ENCODE results near the gene TNFAIP2.

Gene TNFAIP2

DNA sequence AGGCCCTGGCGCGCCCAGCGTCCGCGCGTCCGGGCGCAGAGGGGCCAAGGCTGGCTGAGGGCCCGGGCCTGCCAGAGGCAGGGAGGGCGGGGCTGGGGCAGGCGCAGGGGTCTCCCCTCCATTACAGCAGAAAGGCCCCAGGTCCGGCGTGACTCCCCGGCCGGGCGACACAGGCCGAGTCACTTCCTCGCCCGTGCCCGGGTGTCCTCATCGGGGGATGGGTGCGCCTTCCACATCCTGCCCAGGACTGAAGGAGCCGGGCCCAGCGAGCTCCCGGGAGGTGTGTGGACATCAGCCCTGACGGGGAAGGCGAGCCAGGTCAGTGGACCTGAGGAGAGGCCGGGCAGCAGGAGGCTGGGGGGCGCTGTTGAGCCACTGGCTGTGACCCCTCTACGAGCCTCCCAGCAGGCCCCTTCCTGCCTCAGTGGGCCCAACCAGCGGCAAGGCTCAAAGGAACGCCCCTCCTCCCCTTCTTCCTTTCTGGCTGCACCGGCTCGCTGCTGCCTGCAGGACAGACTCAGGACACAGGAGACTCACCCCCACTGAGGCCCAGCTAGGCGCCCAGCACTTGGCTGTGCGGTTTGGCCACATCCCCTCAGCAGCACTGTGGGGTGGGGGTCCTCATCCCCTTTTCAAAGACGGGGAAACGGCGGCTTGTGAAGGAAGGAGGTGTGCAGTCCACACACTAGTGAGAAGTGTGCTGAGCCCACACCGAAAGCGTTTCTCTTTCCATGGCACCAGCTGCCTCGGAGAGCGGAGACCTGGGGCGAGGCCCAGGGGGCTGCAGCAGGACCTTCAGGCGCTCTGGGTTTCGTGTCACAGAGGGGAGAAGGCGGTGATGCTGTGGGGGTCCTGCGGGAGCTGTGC, 606 bp downstream of the TNFAIP2 start:
- DNase-seq (ENCODE audit: low spot score) = no peak

GRCh38 chr14:103124501-103125001, 1.3 kb downstream of the TNFAIP2 start:
- no peak for DNase-seq (ENCODE audit: low spot score)

DNA sequence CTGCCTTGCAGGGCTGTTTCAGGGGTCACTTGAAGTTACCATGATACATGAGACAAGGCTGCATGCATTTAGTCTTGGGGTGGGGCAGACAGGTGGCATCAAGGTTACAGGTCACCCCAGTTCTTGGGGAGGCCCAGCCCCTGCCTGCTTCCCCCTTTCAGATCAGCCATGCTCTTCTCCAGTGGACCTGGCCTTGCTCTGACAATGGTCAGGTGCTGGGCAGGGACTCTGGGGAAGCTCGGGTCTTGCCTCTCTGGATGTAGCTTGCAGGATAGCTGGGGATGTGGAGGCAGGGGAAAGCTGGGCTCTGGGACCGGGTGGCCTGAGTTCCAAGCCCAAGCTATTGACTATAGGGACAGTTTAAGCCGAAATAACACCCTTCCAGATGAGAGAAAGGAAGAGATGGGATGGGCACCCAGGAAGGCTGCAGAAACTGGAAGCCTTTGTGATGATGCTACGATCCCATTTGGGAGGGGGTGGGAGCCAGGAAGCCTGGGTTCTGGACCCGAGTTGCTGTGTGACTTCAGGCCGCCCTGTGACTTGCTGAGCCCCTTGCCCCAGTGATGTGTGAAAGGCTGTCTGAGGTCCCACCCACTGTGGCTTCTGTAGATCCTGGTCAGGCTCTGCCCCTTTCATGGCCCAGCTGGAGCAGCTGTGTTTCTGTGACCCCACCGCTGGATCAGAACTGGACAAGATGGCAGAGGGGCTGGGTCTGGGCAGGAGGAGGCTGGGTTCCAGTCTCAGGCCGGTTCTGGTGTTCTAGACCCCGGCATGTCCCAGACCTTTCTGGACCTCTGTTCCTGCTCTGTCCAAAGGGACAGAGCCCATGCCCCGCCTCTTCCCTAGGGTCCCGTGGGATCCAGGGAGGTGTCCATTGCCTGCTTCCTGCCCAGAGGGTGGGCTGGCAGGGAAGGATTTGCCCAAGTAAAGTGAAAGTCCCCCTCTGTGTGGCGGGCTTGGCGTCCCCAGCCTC, 2.1 kb downstream of the TNFAIP2 start:
- no peak for DNase-seq (ENCODE audit: low spot score)

DNA sequence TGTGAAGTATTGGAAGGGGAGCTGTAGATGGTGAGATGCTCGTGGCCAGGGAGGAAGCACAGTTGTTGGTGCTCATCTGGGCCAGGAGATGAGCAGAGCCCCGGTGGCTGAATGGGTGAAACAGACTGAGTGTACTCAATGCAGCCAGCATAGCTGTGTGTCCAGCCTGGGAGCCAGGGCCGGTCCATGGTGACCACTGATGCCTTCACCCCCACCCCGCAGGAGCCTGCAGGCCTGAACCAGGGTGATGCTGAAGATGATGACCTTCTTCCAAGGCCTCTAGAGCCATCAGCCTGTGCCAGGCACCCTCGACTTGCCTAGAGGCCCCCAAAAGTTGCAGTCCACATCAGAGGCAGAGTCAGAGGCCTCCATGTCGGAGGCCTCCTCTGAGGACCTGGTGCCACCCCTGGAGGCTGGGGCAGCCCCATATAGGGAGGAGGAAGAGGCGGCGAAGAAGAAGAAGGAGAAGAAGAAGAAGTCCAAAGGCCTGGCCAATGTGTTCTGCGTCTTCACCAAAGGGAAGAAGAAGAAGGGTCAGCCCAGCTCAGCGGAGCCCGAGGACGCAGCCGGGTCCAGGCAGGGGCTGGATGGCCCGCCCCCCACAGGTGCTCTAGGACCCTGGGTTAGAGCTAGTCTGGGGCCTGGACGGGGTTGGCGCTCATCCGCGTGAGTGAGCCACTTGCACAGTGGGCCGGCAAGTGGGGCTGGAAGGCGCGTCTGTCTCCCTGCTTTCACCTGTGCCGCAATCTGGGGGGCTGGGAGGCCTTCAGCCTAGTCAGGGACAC, 3.0 kb downstream of the TNFAIP2 start:
- no peak for DNase-seq (ENCODE audit: low spot score)

DNA sequence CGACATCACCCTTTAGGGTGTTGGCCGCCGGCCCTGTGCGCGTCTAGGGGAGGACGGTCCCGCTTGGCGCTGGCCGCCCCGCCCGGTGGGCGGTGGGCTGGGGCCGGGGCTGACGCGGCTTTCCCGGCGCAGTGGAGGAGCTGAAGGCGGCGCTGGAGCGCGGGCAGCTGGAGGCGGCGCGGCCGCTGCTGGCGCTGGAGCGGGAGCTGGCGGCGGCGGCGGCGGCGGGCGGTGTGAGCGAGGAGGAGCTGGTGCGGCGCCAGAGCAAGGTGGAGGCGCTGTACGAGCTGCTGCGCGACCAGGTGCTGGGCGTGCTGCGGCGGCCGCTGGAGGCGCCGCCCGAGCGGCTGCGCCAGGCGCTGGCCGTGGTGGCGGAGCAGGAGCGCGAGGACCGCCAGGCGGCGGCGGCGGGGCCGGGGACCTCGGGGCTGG, 3.6 kb downstream of the TNFAIP2 start:
- no peak for DNase-seq (ENCODE audit: low spot score)

DNA sequence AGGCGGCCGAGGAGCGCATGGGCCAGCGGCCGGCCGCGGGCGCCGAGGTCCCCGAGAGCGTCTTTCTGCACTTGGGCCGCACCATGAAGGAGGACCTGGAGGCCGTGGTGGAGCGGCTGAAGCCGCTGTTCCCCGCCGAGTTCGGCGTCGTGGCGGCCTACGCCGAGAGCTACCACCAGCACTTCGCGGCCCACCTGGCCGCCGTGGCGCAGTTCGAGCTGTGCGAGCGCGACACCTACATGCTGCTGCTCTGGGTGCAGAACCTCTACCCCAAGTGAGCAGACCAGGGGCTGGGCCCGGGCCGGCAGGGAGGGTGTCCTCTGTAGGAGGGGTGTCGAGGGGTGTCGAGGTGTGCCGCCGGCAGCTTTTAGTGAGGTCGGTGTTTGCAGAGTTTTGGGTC, 4.1 kb downstream of the TNFAIP2 start:
- no peak for DNase-seq (ENCODE audit: low spot score)

- no peak for DNase-seq (ENCODE audit: low spot score)
Observed at GRCh38 chr14:103127861-103128598, 4.8 kb downstream of the TNFAIP2 start.

DNA sequence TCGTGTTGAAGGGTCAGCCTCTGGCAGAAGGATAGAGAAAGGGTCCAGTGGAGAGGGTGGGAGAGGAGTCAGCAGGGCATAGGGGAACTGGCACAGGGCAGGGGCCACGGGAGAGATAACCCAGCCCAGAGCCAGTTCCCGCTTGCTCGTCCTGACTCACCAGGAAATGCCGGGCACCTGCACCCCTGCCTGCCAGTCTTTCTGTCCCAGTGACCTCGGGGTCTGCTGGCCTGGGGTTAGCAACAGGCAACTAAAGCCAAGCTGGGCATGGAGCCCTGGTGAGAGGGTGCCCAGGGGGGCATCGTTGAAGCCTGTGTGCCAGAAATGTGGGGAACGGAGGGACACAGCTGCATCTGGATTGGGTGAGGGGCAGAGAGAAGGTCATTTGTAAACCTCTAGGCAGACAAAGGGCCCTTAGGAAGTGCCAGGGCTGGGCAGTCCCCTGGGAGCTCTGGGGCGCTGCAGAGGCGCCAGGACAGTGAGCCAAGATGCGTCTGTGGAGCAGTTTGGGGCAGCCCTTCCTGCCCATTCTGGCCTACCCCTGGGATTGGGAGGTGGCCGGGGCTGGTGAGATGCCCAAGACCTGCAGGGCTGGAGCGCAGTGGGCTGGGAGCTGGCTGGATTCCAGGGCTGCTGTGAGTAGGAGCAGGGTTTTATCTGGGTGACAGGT, 5.5 kb downstream of the TNFAIP2 start:
- no peak for DNase-seq (ENCODE audit: low spot score)

GRCh38 chr14:103129301-103130016, 6.2 kb downstream of the TNFAIP2 start:
- no peak for DNase-seq (ENCODE audit: low spot score)

DNA sequence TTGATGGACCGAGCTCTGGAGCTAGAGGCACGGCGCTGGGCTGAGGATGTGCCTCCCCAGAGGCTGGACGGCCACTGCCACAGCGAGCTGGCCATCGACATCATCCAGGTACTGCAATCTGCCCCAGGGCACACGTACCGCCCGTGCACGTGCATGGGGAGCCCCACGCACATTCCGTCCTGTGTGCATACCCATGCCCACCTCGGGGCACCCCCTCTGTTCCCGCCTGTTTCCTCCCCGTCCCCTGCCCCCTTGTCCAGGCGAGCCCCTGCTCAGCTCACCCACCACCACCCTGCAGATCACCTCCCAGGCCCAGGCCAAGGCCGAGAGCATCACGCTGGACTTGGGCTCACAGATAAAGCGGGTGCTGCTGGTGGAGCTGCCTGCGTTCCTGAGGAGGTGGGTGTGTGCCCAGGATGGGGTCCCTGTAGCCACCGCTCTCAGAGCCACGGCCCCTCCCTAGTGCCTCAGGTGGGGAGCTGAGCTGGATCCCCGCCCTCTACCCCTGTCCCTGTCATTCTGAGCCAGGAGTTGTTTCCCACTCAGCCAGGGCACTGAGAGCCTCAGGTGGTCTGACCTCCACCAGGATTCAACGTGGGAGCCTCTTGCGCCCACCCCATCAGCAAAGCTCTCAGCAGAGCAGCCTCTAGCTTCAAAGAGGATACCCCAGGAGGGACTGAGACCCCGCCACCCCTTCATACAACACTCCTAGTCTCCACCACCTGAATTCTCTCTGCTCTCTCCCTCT, 6.9 kb downstream of the TNFAIP2 start:
- DNase-seq (ENCODE audit: low spot score) = no peak

DNA sequence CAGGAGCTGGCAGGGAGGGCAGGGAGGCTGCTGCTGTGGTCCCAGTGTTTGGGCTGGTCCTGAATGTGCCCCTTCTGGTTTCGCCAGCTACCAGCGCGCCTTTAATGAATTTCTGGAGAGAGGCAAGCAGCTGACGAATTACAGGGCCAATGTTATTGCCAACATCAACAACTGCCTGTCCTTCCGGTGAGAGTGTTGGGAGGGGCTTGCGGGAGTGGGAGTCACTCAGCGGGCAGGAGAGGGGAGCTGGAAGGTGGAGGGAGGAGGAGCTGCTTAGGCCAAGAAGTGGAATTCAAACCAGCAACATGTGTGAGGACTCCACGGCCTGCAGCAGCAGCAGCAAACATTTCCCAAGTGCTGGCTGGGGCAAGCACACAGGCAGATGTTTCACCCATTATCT, 7.7 kb downstream of the TNFAIP2 start:
- no peak for DNase-seq (ENCODE audit: low spot score)

DNA sequence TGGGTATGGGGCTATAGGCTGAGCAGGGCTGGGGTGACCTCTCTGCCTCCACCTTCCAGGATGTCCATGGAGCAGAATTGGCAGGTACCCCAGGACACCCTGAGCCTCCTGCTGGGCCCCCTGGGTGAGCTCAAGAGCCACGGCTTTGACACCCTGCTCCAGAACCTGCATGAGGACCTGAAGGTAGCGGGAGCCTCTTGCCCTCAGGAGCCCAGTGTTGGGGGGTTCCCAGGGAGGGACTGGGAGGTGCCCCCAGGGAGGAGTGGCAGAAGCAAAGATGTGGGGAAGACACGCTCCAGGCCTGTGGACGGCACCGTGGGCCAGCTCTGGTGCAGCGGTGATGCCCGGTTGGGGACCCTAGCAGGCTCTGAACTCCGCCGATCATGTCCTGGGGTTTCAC, 8.3 kb downstream of the TNFAIP2 start:
- no peak for DNase-seq (ENCODE audit: low spot score)

GRCh38 chr14:103132381-103133209, 9.3 kb downstream of the TNFAIP2 start:
- no peak for DNase-seq (ENCODE audit: low spot score)

DNA sequence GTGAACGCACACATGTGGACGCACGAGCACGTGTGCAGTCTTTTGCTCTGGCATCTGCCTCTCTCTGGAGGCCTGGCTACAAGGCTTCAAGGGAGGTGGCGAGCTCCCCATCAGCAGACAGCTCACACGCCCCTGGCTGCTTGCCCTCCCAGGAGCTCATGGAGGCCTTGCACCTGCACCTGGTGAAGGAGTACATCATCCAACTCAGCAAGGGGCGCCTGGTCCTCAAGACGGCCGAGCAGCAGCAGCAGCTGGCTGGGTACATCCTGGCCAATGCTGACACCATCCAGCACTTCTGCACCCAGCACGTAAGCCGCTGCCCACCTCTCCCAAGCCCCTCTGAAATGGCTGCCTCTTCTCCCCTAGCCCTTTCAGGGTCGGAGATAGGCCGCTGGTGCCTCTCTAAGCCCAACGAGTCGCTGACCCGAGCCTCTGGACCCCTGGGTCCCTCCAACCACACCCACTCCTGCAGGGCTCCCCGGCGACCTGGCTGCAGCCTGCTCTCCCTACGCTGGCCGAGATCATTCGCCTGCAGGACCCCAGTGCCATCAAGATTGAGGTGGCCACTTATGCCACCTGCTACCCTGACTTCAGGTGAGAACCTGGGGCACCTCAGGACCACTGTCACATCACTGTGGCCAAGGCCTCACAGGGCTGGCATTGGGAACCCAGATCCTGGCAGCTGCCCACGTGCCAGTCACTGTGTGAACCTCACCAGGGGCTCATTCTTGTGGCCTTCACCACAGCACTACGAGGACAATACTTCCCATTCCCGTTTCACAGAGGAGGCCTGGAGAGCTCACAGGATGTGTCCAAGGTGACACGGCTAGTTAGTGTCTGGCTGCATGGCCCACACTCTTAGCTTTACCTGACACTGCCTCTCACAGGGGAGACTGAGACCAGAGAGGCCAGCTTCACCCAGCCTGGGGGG, 10.2 kb downstream of the TNFAIP2 start:
- peak; percentile 21 for DNase-seq (ENCODE audit: low spot score)

GRCh38 chr14:103134405-103134804, 11.1 kb downstream of the TNFAIP2 start:
- no peak for DNase-seq (ENCODE audit: low spot score)

- no peak for DNase-seq (ENCODE audit: low spot score)
Observed at GRCh38 chr14:103134919-103135318, 11.7 kb downstream of the TNFAIP2 start.
